Hepatocyte (in vitro differentiated cells): ENCODE measurements around the gene DUOXA2. TPM values are rescaled to one million over a fixed set of nuclear protein-coding genes. Genes with fewer than 3 reads are reported as not detected.

Experiments
- DNase-seq: peaks from one replicate; pipeline ENCODE4 v3.0.0-alpha.2; 2016; ENCODE audit warnings: low spot score
- H2AFZ ChIP-seq: fragments of 200-600 bp; sonication (generic); 2 replicates; pipeline ENCODE4 v1.6.0; 2016; ENCODE audit warnings: antibody characterized with exemption, mild to moderate bottlenecking
- H3K27ac ChIP-seq: fragments of 200-600 bp; sonication (generic); 2 replicates; pipeline ENCODE4 v1.5.1; 2016; ENCODE audit warnings: mild to moderate bottlenecking
- H3K27me3 ChIP-seq: fragments of 200-600 bp; sonication (generic); 2 replicates; pipeline ENCODE4 v1.6.1; 2016
- H3K36me3 ChIP-seq: fragments of 200-600 bp; sonication (generic); replicated peaks from 2 replicates; pipeline ENCODE4 v1.5.1; 2016; ENCODE audit warnings: low read depth; ENCODE audit not compliant: insufficient read depth
- H3K4me1 ChIP-seq: fragments of 200-600 bp; sonication (generic); 2 replicates; pipeline ENCODE4 v1.5.1; 2016; ENCODE audit warnings: mild to moderate bottlenecking, moderate library complexity; ENCODE audit not compliant: insufficient read depth
- H3K4me2 ChIP-seq: fragments of 200-600 bp; sonication (generic); 2 replicates; pipeline ENCODE4 v1.6.0; 2016
- H3K4me3 ChIP-seq: fragments of 200-600 bp; sonication (generic); 2 replicates; pipeline ENCODE4 v1.5.1; 2016; ENCODE audit warnings: mild to moderate bottlenecking
- H3K79me2 ChIP-seq: fragments of 200-600 bp; sonication (generic); 2 replicates; pipeline ENCODE4 v1.6.0; 2017; ENCODE audit warnings: mild to moderate bottlenecking
- H3K9me2 ChIP-seq: fragments of 200-600 bp; sonication (generic); replicated peaks from 2 replicates; pipeline ENCODE4 v1.6.0; 2017; ENCODE audit warnings: mild to moderate bottlenecking; ENCODE audit not compliant: insufficient read depth
- H3K9me3 ChIP-seq: fragments of 200-600 bp; sonication (generic); 2 replicates; pipeline ENCODE4 v1.5.1; 2016; ENCODE audit warnings: low read depth, mild to moderate bottlenecking
- H4K20me1 ChIP-seq: fragments of 200-600 bp; sonication (generic); 2 replicates; pipeline ENCODE4 v1.6.0; 2016; ENCODE audit warnings: mild to moderate bottlenecking; ENCODE audit not compliant: insufficient read depth, poor library complexity, severe bottlenecking
- EZH2 ChIP-seq: fragments of 200-600 bp; sonication (generic); IDR thresholded peaks from 2 replicates; pipeline ENCODE4 v1.6.1; 2016; ENCODE audit warnings: antibody characterized with exemption, mild to moderate bottlenecking, borderline replicate concordance
- EZH2phosphoT487 ChIP-seq: fragments of 200-600 bp; sonication (generic); IDR thresholded peaks from one replicate; pipeline ENCODE4 v1.6.1; 2018; ENCODE audit warnings: antibody characterized with exemption, mild to moderate bottlenecking, low read depth, moderate library complexity; ENCODE audit not compliant: unreplicated experiment, severe bottlenecking
- WGBS: methylation state at CpG from one replicate; pipeline ENCODE4 v1.1.6; 2016; ENCODE audit warnings: low lambda C conversion rate; ENCODE audit errors: missing lambda C conversion rate; 5-methylcytosine and 5-hydroxymethylcytosine counted together
- polyA plus RNA-seq: library from polyadenylated mRNA; unstranded; fragments of >200 nt; fragmentation: Nextera tagmentation; extraction: Ambion mirVana; gene quantifications from 2 replicates; pipeline ENCODE4 v1.2.1, GENCODE V29; 2016
- total RNA-seq: library from RNA; depleted of rRNA; stranded (reverse); fragments of >200 nt; gene quantifications from 2 replicates; pipeline ENCODE4 v1.2.3, GENCODE V29; 2014
- TF ChIP-seq, protein P1 (sequence below): fragments of 200-600 bp; sonication (generic); IDR thresholded peaks from 2 replicates; pipeline ENCODE4 v1.5.1; 2016; ENCODE audit warnings: antibody characterized with exemption, mild to moderate bottlenecking; ENCODE audit not compliant: poor library complexity

DUOXA2 gene
- total and polyA plus RNA-seq, 2 experiments from 2014 or later = 13.8 to 35.8 TPM

DNA sequence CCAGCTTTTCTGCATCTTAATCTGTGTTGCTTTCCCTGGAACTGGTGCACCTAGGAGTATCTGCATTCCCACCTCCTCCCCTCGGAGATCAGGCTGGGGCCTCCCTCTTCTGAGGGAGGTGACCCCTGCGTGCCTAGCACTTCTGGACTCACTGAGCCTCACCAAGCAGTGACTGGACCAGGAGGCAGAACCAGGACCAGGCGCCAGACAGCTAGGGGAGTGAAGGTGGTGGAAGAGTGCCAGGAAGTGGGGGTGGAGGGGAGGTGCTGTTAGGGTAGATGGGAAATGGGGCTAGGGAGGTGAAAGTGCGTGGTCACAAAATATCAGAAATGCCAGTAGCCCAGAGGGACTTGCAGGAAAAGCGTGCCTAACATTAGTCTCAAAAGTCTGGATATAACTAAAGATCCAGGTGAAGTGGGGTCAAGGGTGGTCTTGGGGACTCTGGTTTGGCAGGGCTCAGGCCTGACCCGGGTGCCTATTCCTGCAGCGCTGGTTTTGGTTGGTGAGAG, 1.2 kb downstream of the DUOXA2 start:
- peaks cover 65% of the 10 kb centered on the region for H3K27me3 ChIP-seq

DNA sequence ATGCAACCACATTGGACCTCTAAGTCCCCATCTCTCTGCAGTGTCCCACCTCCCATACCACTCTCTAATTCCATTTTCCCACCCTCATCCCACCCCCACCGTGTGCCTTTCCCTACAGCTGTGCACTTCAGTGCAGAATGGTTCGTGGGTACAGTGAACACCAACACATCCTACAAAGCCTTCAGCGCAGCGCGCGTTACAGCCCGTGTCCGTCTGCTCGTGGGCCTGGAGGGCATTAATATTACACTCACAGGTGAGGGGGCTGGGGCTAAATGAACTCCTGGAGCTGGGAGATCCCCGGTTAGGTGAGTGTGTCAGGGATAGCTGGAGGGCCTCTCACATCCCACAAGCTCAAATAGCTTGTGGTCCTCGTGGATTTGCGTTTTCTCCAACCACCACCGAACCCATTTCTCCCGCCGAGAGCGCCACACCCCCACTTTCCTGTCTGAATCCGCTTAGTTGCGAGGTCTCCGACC, 1.9 kb downstream of the DUOXA2 start:
- TF ChIP-seq, protein P1, sequence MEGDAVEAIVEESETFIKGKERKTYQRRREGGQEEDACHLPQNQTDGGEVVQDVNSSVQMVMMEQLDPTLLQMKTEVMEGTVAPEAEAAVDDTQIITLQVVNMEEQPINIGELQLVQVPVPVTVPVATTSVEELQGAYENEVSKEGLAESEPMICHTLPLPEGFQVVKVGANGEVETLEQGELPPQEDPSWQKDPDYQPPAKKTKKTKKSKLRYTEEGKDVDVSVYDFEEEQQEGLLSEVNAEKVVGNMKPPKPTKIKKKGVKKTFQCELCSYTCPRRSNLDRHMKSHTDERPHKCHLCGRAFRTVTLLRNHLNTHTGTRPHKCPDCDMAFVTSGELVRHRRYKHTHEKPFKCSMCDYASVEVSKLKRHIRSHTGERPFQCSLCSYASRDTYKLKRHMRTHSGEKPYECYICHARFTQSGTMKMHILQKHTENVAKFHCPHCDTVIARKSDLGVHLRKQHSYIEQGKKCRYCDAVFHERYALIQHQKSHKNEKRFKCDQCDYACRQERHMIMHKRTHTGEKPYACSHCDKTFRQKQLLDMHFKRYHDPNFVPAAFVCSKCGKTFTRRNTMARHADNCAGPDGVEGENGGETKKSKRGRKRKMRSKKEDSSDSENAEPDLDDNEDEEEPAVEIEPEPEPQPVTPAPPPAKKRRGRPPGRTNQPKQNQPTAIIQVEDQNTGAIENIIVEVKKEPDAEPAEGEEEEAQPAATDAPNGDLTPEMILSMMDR = no peak
- TF ChIP-seq EZH2phosphoT487 = no peak
- TF ChIP-seq EZH2 = no peak
- peaks cover 62% of the 10 kb centered on the region for H3K27me3 ChIP-seq
- H3K27ac ChIP-seq = no peak overlapping the region
- H3K9me2 ChIP-seq = no peaks in the 10 kb centered on the region
- WGBS = 54% methylated on average over 15 of the region's 19 CpGs
- DNase-seq = no peak
- no peaks in the 10 kb centered on the region for H3K9me3 ChIP-seq
- no peak overlapping the region for H3K4me3 ChIP-seq
- H4K20me1 ChIP-seq = no peaks in the 10 kb centered on the region
- peaks cover 20% of the 10 kb centered on the region for H3K4me1 ChIP-seq
- no peaks in the 10 kb centered on the region for H3K36me3 ChIP-seq
- H3K79me2 ChIP-seq = no peaks in the 10 kb centered on the region
- no peak overlapping the region for H2AFZ ChIP-seq
- no peak overlapping the region for H3K4me2 ChIP-seq

More for the DNA sequence above, 1.2 kb downstream of the DUOXA2 start:
- TF ChIP-seq, protein P1 = no peak
- no peak for TF ChIP-seq EZH2phosphoT487
- TF ChIP-seq EZH2 = no peak
- H3K9me2 ChIP-seq = no peaks in the 10 kb centered on the region
- no peak overlapping the region for H3K27ac ChIP-seq
- no peak overlapping the region for H3K4me3 ChIP-seq
- no peak overlapping the region for H3K4me2 ChIP-seq
- H3K4me1 ChIP-seq = peaks cover 20% of the 10 kb centered on the region
- no peaks in the 10 kb centered on the region for H3K9me3 ChIP-seq
- 77% methylated on average over 7 of the region's 7 CpGs for WGBS
- H3K79me2 ChIP-seq = no peaks in the 10 kb centered on the region
- no peak for DNase-seq
- no peaks in the 10 kb centered on the region for H4K20me1 ChIP-seq
- no peaks in the 10 kb centered on the region for H3K36me3 ChIP-seq
- H2AFZ ChIP-seq = no peak overlapping the region

DNA sequence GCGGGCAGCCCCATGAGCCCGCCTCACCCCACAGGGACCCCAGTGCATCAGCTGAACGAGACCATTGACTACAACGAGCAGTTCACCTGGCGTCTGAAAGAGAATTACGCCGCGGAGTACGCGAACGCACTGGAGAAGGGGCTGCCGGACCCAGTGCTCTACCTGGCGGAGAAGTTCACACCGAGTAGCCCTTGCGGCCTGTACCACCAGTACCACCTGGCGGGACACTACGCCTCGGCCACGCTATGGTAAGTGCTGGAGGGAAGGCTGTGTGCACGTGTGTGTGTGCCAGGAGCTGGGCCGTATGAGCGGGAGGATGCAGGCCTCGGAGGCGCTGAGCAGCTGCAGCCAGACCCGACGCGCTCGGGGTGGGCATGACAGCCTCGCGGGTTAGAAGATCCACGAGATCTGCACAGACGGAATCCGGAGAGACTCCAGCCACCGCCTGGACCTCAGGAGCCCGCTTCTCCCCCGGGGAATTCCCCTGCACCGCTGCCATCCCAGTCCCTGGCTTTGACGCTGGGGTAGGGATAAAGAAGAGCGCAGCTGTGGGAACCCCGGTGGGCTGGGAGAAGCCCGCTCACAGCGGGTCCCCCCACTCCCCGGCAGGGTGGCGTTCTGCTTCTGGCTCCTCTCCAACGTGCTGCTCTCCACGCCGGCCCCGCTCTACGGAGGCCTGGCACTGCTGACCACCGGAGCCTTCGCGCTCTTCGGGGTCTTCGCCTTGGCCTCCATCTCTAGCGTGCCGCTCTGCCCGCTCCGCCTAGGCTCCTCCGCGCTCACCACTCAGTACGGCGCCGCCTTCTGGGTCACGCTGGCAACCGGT, 2.6 kb downstream of the DUOXA2 start:
- no peak for DNase-seq
- peaks cover 20% of the 10 kb centered on the region for H3K4me1 ChIP-seq
- no peaks in the 10 kb centered on the region for H3K36me3 ChIP-seq
- no peak overlapping the region for H2AFZ ChIP-seq
- H3K27me3 ChIP-seq = peaks cover 57% of the 10 kb centered on the region
- no peaks in the 10 kb centered on the region for H3K9me2 ChIP-seq
- peak overlapping the region; percentile 49 for H3K4me2 ChIP-seq
- no peak overlapping the region for H3K27ac ChIP-seq
- H3K79me2 ChIP-seq = no peaks in the 10 kb centered on the region
- no peaks in the 10 kb centered on the region for H4K20me1 ChIP-seq
- TF ChIP-seq EZH2 (peak; percentile 30), EZH2phosphoT487 (no peak)
- TF ChIP-seq, protein P1 = no peak
- no peaks in the 10 kb centered on the region for H3K9me3 ChIP-seq
- 35% methylated on average over 56 of the region's 65 CpGs for WGBS
- H3K4me3 ChIP-seq = no peak overlapping the region
